ENCODE data around the gene FAM114A2. TPM values are rescaled to one million over a fixed set of nuclear protein-coding genes. Genes with fewer than 3 reads are reported as not detected.

The FAM114A2 gene
- total RNA-seq, 1 donor from 2014 or later: 29.7 TPM

GRCh38 chr5:154005648-154006047 lies 33.1 kb downstream of the FAM114A2 start:
- FAIRE-seq (no peak), DNase-seq (ENCODE audit: low read depth) (no peak)
- Histone ChIP-seq H3K27me3 (ENCODE audit: insufficient read depth, low read length) (no peaks in the 10 kb centered on the region), H2AFZ (ENCODE audit: low read depth, low read length) (no peak overlapping the region), H3K79me2 (ENCODE audit: insufficient read depth, low read length) (no peaks in the 10 kb centered on the region), H3K27ac (ENCODE audit: low read depth, low read length) (no peak overlapping the region), H4K20me1 (ENCODE audit: insufficient read depth, low read length) (no peaks in the 10 kb centered on the region), H3K9ac (ENCODE audit: low read length) (no peak overlapping the region), H3K4me3 (ENCODE audit: insufficient read depth, low read depth, low read length) (no peak overlapping the region), H3K4me1 (ENCODE audit: insufficient read depth, low read length) (no peaks in the 10 kb centered on the region), H3K4me2 (ENCODE audit: low read length) (no peak overlapping the region), H3K9me3 (ENCODE audit: insufficient read depth, low read depth, low read length) (no peaks in the 10 kb centered on the region), H3K36me3 (ENCODE audit: insufficient read depth, low read length) (no peaks in the 10 kb centered on the region)
- Mint-ChIP-seq H3K27ac (ENCODE audit: unreplicated experiment) (no peak overlapping the region), H3K36me3 (ENCODE audit: low read depth, unreplicated experiment) (peaks cover 4% of the 10 kb centered on the region), H3K9me3 (ENCODE audit: unreplicated experiment) (no peaks in the 10 kb centered on the region), H3K4me1 (ENCODE audit: low read depth, unreplicated experiment) (no peaks in the 10 kb centered on the region), H3K27me3 (ENCODE audit: low read depth, unreplicated experiment) (no peaks in the 10 kb centered on the region), H3K4me3 (ENCODE audit: unreplicated experiment) (no peak overlapping the region)
- TF ChIP-seq CTCF (IDR thresholded peaks at IDR 0.05; ENCODE audit: insufficient read depth, low read depth, low read length) (no peak), EZH2 (IDR thresholded peaks at IDR 0.05; ENCODE audit: insufficient read depth, low read length) (no peak)

- H3K36me3 Mint-ChIP-seq (ENCODE audit: low read depth, unreplicated experiment): peaks cover 10% of the 10 kb centered on the region
- no peaks in the 10 kb centered on the region for H4K20me1 ChIP-seq (ENCODE audit: insufficient read depth, low read length)
Measured at GRCh38 chr5:154002511-154003020, 36.1 kb downstream of the FAM114A2 start.

More at GRCh38 chr5:154002511-154003020, 36.1 kb downstream of the FAM114A2 start:
- Histone ChIP-seq H3K27ac (ENCODE audit: low read depth, low read length) (no peak overlapping the region), H3K4me2 (ENCODE audit: low read length) (no peak overlapping the region), H3K4me1 (ENCODE audit: insufficient read depth, low read length) (no peaks in the 10 kb centered on the region), H3K36me3 (ENCODE audit: insufficient read depth, low read length) (peaks cover 4% of the 10 kb centered on the region), H3K27me3 (ENCODE audit: insufficient read depth, low read length) (no peaks in the 10 kb centered on the region), H3K9ac (ENCODE audit: low read length) (no peak overlapping the region), H3K9me3 (ENCODE audit: insufficient read depth, low read depth, low read length) (no peaks in the 10 kb centered on the region), H2AFZ (ENCODE audit: low read depth, low read length) (no peak overlapping the region), H3K4me3 (ENCODE audit: insufficient read depth, low read depth, low read length) (no peak overlapping the region), H3K79me2 (ENCODE audit: insufficient read depth, low read length) (no peaks in the 10 kb centered on the region)
- DNase-seq (ENCODE audit: low read depth) (no peak), FAIRE-seq (no peak)
- H3K27ac Mint-ChIP-seq (ENCODE audit: unreplicated experiment): no peak overlapping the region
- H3K9me3 Mint-ChIP-seq (ENCODE audit: unreplicated experiment): no peaks in the 10 kb centered on the region
- H3K4me1 Mint-ChIP-seq (ENCODE audit: low read depth, unreplicated experiment): no peaks in the 10 kb centered on the region
- no peak overlapping the region for H3K4me3 Mint-ChIP-seq (ENCODE audit: unreplicated experiment)
- no peaks in the 10 kb centered on the region for H3K27me3 Mint-ChIP-seq (ENCODE audit: low read depth, unreplicated experiment)
- TF ChIP-seq CTCF (IDR thresholded peaks at IDR 0.05; ENCODE audit: insufficient read depth, low read depth, low read length): no peak
- no peak for TF ChIP-seq EZH2 (IDR thresholded peaks at IDR 0.05; ENCODE audit: insufficient read depth, low read length)
